Body of pancreas (tissue), 4 donors: Measurements from ENCODE around the gene RHOBTB1.

Source experiments
- CTCF ChIP-seq, 7 experiments: fragments of 450-650 bp in 4 of 7; fragments of 200-600 bp in 3 of 7; sonication (generic) in 3 of 7; IDR thresholded peaks; one replicate each; pipeline ENCODE4 v1.5.1; 2016 to 2019; ENCODE audit warnings: antibody characterized with exemption in 7 of 7
- POLR2A ChIP-seq, 3 donors: fragments of 450-650 bp; IDR thresholded peaks; one replicate each; pipeline ENCODE4 v1.6.1; 2016; ENCODE audit warnings: antibody characterized with exemption in 3 of 3, mild to moderate bottlenecking in 2 of 3

DNA sequence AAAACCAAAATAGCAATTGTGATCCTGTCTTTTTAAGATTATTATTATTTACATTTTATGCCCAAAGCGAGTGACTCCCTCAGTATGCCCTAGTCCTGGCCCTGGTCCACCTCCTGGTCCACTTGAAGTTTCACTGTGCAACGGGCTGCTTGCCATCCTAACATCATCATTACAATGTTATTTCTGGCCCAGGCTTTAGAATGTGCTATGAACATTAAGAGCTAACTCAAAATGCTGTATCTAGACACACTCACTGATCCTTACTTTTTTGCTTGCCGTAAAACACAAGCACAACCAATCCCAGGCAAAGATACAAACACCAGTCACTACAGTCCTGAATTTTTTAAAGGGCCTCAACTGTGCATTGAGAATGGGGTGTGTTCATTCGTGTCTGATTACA lies 38.4 kb downstream of the RHOBTB1 start:
- no peak for TF ChIP-seq CTCF (IDR thresholded peaks at IDR 0.05)
- TF ChIP-seq POLR2A (IDR thresholded peaks at IDR 0.05), result no peak
